GM23338 (cell line): ENCODE measurements around the gene DSG3. TPM values are rescaled to one million over a fixed set of nuclear protein-coding genes. Genes with fewer than 3 reads are reported as not detected.

ENCODE experiments used
- ATAC-seq: fragments of 200-7000 bp; cut with Tn5 transposase; 3 replicates; pipeline ENCODE4 v1.9.1; 2020
- DNase-seq: peaks from one replicate; pipeline ENCODE4 v3.0.0-alpha.2; 2015; ENCODE audit warnings: low spot score
- H2AFZ ChIP-seq: fragments of 200-600 bp; sonication (generic); 2 replicates; pipeline ENCODE4 v1.8.0; 2016; ENCODE audit warnings: antibody characterized with exemption, mild to moderate bottlenecking, moderate library complexity
- H3F3A ChIP-seq: fragments of 200-600 bp; sonication (generic); replicated peaks from 2 replicates; pipeline ENCODE4 v1.8.0; 2017; ENCODE audit warnings: antibody characterized with exemption, mixed run types, low read depth
- H3K27ac ChIP-seq: fragments of 200-600 bp; sonication (generic); 2 replicates; pipeline ENCODE4 v1.6.1; 2016; ENCODE audit warnings: low read depth
- H3K27me3 ChIP-seq: fragments of 200-600 bp; sonication (generic); 2 replicates; pipeline ENCODE4 v1.8.0; 2016; ENCODE audit warnings: mild to moderate bottlenecking, mixed run types, moderate library complexity; ENCODE audit not compliant: insufficient read depth
- H3K36me3 ChIP-seq: fragments of 200-600 bp; sonication (generic); 2 replicates; pipeline ENCODE4 v1.8.0; 2016; ENCODE audit warnings: mild to moderate bottlenecking; ENCODE audit not compliant: insufficient read depth
- H3K4me1 ChIP-seq: fragments of 200-600 bp; sonication (generic); 2 replicates; pipeline ENCODE4 v1.8.0; 2016; ENCODE audit warnings: mild to moderate bottlenecking, moderate library complexity; ENCODE audit not compliant: insufficient read depth
- H3K4me2 ChIP-seq: fragments of 200-600 bp; sonication (generic); 2 replicates; pipeline ENCODE4 v1.7.1; 2017; ENCODE audit warnings: mixed run types
- H3K4me3 ChIP-seq: fragments of 200-600 bp; sonication (generic); 2 replicates; pipeline ENCODE4 v1.6.1; 2016; ENCODE audit warnings: mixed run types
- H3K79me2 ChIP-seq: fragments of 200-600 bp; sonication (generic); replicated peaks from 2 replicates; pipeline ENCODE4 v1.8.0; 2017; ENCODE audit warnings: mild to moderate bottlenecking; ENCODE audit not compliant: insufficient read depth
- H3K9me2 ChIP-seq: fragments of 200-600 bp; sonication (generic); 2 replicates; pipeline ENCODE4 v1.8.0; 2017; ENCODE audit not compliant: insufficient read depth
- H4K20me1 ChIP-seq: fragments of 200-600 bp; sonication (generic); replicated peaks from 2 replicates; pipeline ENCODE4 v1.8.0; 2017; ENCODE audit warnings: mild to moderate bottlenecking; ENCODE audit not compliant: insufficient read depth
- H3K27ac Mint-ChIP-seq: 2 replicates; pipeline ENCODE4 v1.8.0; 2020; ENCODE audit warnings: inconsistent platforms, mild to moderate bottlenecking, moderate library complexity, mixed read lengths
- H3K27me3 Mint-ChIP-seq: 3 replicates; pipeline ENCODE4 v1.8.0; 2022; ENCODE audit warnings: low read depth, mild to moderate bottlenecking, moderate library complexity, mixed read lengths, inconsistent platforms; ENCODE audit not compliant: insufficient read depth, poor library complexity
- H3K36me3 Mint-ChIP-seq: 3 replicates; pipeline ENCODE4 v1.8.0; 2021; ENCODE audit warnings: low read depth, mild to moderate bottlenecking, inconsistent platforms, moderate library complexity, mixed read lengths
- H3K4me1 Mint-ChIP-seq: 3 replicates; pipeline ENCODE4 v1.8.0; 2020; ENCODE audit warnings: mild to moderate bottlenecking, inconsistent platforms, mixed read lengths
- H3K4me3 Mint-ChIP-seq: 3 replicates; pipeline ENCODE4 v1.8.0; 2021; ENCODE audit warnings: moderate library complexity, mild to moderate bottlenecking, inconsistent platforms, mixed read lengths
- H3K9me3 Mint-ChIP-seq: 3 replicates; pipeline ENCODE4 v1.8.0; 2020; ENCODE audit warnings: moderate library complexity, mild to moderate bottlenecking, inconsistent platforms, mixed read lengths
- CREB1 ChIP-seq: fragments of 250-450 bp; sonication (Bioruptor Pico); IDR thresholded peaks from 2 replicates; pipeline ENCODE4 v1.5.0; 2020; ENCODE audit warnings: low read depth, mild to moderate bottlenecking, moderate library complexity
- CTCF ChIP-seq, 2 experiments: fragments of 200-600 bp in 1 of 2; sonication (generic) in 1 of 2; conservative IDR thresholded peaks; 2 replicates each; pipeline versions ENCODE4 v1.5.1 to v1.6.1; 2016 to 2017; ENCODE audit warnings: antibody characterized with exemption in 2 of 2, low read depth in 2 of 2, mild to moderate bottlenecking in 2 of 2, moderate library complexity in 1 of 2
- ETS1 ChIP-seq: IDR thresholded peaks from 2 replicates; pipeline ENCODE4 v1.6.1; 2016; ENCODE audit warnings: antibody characterized with exemption
- JUNB ChIP-seq: IDR thresholded peaks from one replicate; pipeline ENCODE4 v1.6.1; 2016; ENCODE audit warnings: antibody characterized with exemption; ENCODE audit not compliant: unreplicated experiment
- POLR2AphosphoS5 ChIP-seq: IDR thresholded peaks from 2 replicates; pipeline ENCODE4 v1.6.1; 2016; ENCODE audit warnings: antibody characterized with exemption, low read depth
- REST ChIP-seq: IDR thresholded peaks from one replicate; pipeline ENCODE4 v1.6.1; 2018; ENCODE audit warnings: antibody characterized with exemption; ENCODE audit not compliant: unreplicated experiment
- ZNF114 ChIP-seq: fragments of 250-450 bp; sonication (Bioruptor Pico); IDR thresholded peaks from 2 replicates; pipeline ENCODE4 v1.5.0; 2020; ENCODE audit warnings: mild to moderate bottlenecking, moderate library complexity
- polyA plus RNA-seq: library from polyadenylated mRNA; unstranded; fragments of >200 nt; fragmentation: Nextera tagmentation; extraction: Ambion mirVana; gene quantifications from 2 replicates; pipeline ENCODE4 v1.2.1, GENCODE V29; 2016
- total RNA-seq: library from RNA; depleted of rRNA; stranded (reverse); fragments of >200 nt; shearing (Covaris generic); gene quantifications from 2 replicates; pipeline ENCODE4 v1.2.3, GENCODE V29; 2014
- TF ChIP-seq, protein P1 (sequence below): fragments of 250-450 bp; sonication (Bioruptor Pico); IDR thresholded peaks from 2 replicates; pipeline ENCODE4 v1.5.0; 2020; ENCODE audit warnings: mild to moderate bottlenecking, moderate library complexity

The DSG3 gene
- total and polyA plus RNA-seq, 2 experiments from 2014 or later, result 0.05 to 0.24 TPM

GRCh38 chr18:31441493-31441892 is 6.0 kb upstream of the DSG3 start (continued):
- TF ChIP-seq, protein P1, sequence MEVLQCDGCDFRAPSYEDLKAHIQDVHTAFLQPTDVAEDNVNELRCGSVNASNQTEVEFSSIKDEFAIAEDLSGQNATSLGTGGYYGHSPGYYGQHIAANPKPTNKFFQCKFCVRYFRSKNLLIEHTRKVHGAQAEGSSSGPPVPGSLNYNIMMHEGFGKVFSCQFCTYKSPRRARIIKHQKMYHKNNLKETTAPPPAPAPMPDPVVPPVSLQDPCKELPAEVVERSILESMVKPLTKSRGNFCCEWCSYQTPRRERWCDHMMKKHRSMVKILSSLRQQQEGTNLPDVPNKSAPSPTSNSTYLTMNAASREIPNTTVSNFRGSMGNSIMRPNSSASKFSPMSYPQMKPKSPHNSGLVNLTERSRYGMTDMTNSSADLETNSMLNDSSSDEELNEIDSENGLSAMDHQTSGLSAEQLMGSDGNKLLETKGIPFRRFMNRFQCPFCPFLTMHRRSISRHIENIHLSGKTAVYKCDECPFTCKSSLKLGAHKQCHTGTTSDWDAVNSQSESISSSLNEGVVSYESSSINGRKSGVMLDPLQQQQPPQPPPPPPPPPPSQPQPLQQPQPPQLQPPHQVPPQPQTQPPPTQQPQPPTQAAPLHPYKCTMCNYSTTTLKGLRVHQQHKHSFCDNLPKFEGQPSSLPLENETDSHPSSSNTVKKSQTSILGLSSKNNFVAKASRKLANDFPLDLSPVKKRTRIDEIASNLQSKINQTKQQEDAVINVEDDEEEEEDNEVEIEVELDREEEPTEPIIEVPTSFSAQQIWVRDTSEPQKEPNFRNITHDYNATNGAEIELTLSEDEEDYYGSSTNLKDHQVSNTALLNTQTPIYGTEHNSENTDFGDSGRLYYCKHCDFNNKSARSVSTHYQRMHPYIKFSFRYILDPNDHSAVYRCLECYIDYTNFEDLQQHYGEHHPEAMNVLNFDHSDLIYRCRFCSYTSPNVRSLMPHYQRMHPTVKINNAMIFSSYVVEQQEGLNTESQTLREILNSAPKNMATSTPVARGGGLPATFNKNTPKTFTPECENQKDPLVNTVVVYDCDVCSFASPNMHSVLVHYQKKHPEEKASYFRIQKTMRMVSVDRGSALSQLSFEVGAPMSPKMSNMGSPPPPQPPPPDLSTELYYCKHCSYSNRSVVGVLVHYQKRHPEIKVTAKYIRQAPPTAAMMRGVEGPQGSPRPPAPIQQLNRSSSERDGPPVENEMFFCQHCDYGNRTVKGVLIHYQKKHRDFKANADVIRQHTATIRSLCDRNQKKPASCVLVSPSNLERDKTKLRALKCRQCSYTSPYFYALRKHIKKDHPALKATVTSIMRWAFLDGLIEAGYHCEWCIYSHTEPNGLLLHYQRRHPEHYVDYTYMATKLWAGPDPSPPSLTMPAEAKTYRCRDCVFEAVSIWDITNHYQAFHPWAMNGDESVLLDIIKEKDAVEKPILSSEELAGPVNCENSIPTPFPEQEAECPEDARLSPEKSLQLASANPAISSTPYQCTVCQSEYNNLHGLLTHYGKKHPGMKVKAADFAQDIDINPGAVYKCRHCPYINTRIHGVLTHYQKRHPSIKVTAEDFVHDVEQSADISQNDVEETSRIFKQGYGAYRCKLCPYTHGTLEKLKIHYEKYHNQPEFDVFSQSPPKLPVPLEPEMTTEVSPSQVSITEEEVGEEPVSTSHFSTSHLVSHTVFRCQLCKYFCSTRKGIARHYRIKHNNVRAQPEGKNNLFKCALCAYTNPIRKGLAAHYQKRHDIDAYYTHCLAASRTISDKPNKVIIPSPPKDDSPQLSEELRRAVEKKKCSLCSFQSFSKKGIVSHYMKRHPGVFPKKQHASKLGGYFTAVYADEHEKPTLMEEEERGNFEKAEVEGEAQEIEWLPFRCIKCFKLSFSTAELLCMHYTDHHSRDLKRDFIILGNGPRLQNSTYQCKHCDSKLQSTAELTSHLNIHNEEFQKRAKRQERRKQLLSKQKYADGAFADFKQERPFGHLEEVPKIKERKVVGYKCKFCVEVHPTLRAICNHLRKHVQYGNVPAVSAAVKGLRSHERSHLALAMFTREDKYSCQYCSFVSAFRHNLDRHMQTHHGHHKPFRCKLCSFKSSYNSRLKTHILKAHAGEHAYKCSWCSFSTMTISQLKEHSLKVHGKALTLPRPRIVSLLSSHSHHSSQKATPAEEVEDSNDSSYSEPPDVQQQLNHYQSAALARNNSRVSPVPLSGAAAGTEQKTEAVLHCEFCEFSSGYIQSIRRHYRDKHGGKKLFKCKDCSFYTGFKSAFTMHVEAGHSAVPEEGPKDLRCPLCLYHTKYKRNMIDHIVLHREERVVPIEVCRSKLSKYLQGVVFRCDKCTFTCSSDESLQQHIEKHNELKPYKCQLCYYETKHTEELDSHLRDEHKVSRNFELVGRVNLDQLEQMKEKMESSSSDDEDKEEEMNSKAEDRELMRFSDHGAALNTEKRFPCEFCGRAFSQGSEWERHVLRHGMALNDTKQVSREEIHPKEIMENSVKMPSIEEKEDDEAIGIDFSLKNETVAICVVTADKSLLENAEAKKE (CRISPR knock-in tag), result no peak
- TF ChIP-seq ZNF114 (CRISPR knock-in tag) (no peak), REST (no peak)

- Histone ChIP-seq H2AFZ (0 out of 2 replicates have a peak overlapping the region, but pooled peaks have one; percentile 49), H3K4me2 (no peak overlapping the region), H3K27ac (no peak overlapping the region), H3F3A (no peaks in the 10 kb centered on the region), H3K36me3 (no peaks in the 10 kb centered on the region), H3K27me3 (no peaks in the 10 kb centered on the region), H4K20me1 (no peaks in the 10 kb centered on the region), H3K4me1 (no peaks in the 10 kb centered on the region), H3K4me3 (no peak overlapping the region), H3K9me2 (no peaks in the 10 kb centered on the region), H3K79me2 (no peaks in the 10 kb centered on the region)
- Mint-ChIP-seq H3K27ac (no peak overlapping the region), H3K9me3 (no peaks in the 10 kb centered on the region), H3K27me3 (no peaks in the 10 kb centered on the region), H3K36me3 (no peaks in the 10 kb centered on the region), H3K4me1 (peaks cover 5% of the 10 kb centered on the region; the same call in 2 of the 3 replicates), H3K4me3 (no peak overlapping the region)
- ATAC-seq (no peak), DNase-seq (no peak)
- TF ChIP-seq JUNB (no peak), ETS1 (no peak), POLR2AphosphoS5 (no peak), CREB1 (CRISPR knock-in tag) (no peak), ZNF114 (CRISPR knock-in tag) (no peak), REST (no peak), CTCF (conservative IDR thresholded peaks at IDR 0.05; ENCODE audit: low read depth in 2 of 2) (no peak)
These were observed 3.4 kb upstream of the DSG3 start for GRCh38 chr18:31444142-31444541.
